ENCODE measurements around the gene SND1.

Gene SND1

GRCh38 chr7:127933146-127933545 is 281.2 kb downstream of the SND1 start:
- DNase-seq (ENCODE audit: low read depth in 2 of 2): no peak

GRCh38 chr7:127934711-127935110 is 282.7 kb downstream of the SND1 start:
- DNase-seq (ENCODE audit: low read depth in 2 of 2): no peak

GRCh38 chr7:127935847-127936376 is 283.9 kb downstream of the SND1 start:
- DNase-seq (ENCODE audit: low read depth in 2 of 2): no peak

- DNase-seq (ENCODE audit: low read depth in 2 of 2): no peak
Observed at GRCh38 chr7:127937066-127937680, 285.2 kb downstream of the SND1 start.

GRCh38 chr7:127938588-127938987 is 286.6 kb downstream of the SND1 start:
- DNase-seq (ENCODE audit: low read depth in 2 of 2): no peak

- no peak for DNase-seq (ENCODE audit: low read depth in 2 of 2)
Observed at GRCh38 chr7:127940381-127941160, 288.6 kb downstream of the SND1 start.

- no peak for DNase-seq (ENCODE audit: low read depth in 2 of 2)
Observed at GRCh38 chr7:127941476-127942210, 289.6 kb downstream of the SND1 start.

GRCh38 chr7:127943541-127944521 is 291.8 kb downstream of the SND1 start:
- DNase-seq (ENCODE audit: low read depth in 2 of 2): no peak

GRCh38 chr7:127946111-127946510 is 294.1 kb downstream of the SND1 start:
- DNase-seq (ENCODE audit: low read depth in 2 of 2): no peak

- no peak for DNase-seq (ENCODE audit: low read depth in 2 of 2)
Observed at GRCh38 chr7:127946847-127947246, 294.9 kb downstream of the SND1 start.

- no peak for DNase-seq (ENCODE audit: low read depth in 2 of 2)
Observed at GRCh38 chr7:127948312-127948711, 296.3 kb downstream of the SND1 start.

GRCh38 chr7:127948930-127949329 is 296.9 kb downstream of the SND1 start:
- DNase-seq (ENCODE audit: low read depth in 2 of 2): no peak

GRCh38 chr7:127949769-127950222 is 297.8 kb downstream of the SND1 start:
- no peak for DNase-seq (ENCODE audit: low read depth in 2 of 2)

- no peak for DNase-seq (ENCODE audit: low read depth in 2 of 2)
Observed at GRCh38 chr7:127950233-127950935, 298.4 kb downstream of the SND1 start.

- no peak for DNase-seq (ENCODE audit: low read depth in 2 of 2)
Observed at GRCh38 chr7:127953423-127954356, 301.7 kb downstream of the SND1 start.

GRCh38 chr7:127954357-127954748 is 302.4 kb downstream of the SND1 start:
- DNase-seq (ENCODE audit: low read depth in 2 of 2): no peak

GRCh38 chr7:127955051-127955531 is 303.1 kb downstream of the SND1 start:
- no peak for DNase-seq (ENCODE audit: low read depth in 2 of 2)

- no peak for DNase-seq (ENCODE audit: low read depth in 2 of 2)
Observed at GRCh38 chr7:127957886-127958285, 305.9 kb downstream of the SND1 start.

GRCh38 chr7:127959770-127960169 is 307.8 kb downstream of the SND1 start:
- no peak for DNase-seq (ENCODE audit: low read depth in 2 of 2)

Measured in stimulated activated CD8-positive, alpha-beta memory T cell treated with anti-CD3 and anti-CD28 coated beads, Interleukin-2, amount 100 ng/mL, for 48 hours (primary cell).